IMR-90 (cell line): ENCODE measurements around the gene AMBRA1. TPM values are rescaled to one million over a fixed set of nuclear protein-coding genes. Genes with fewer than 3 reads are reported as not detected.

ENCODE experiments used
- ATAC-seq: fragments of 200-7000 bp; cut with Tn5 transposase; 2 replicates; pipeline ENCODE4 v1.9.1; 2020; ENCODE audit warnings: low read depth, mild to moderate bottlenecking, moderate library complexity
- BruUV-seq: library from RNA; stranded (reverse); fragments of 400-500 nt; replicated peaks from 2 replicates; lab custom pipeline; 2021; lab: Mats Ljungman, UMichigan
- CTCF ChIA-PET: fragments of 300-600 bp; formaldehyde crosslinking; extraction: SDS; loops from one replicate; lab custom pipeline; 2021; ENCODE audit warnings: antibody characterized with exemption; lab: Yijun Ruan, JAX
- POLR2A ChIA-PET: fragments of 300-600 bp; sonication (Branson Sonifier 250); formaldehyde crosslinking; loops from one replicate; lab custom pipeline; 2022; ENCODE audit warnings: antibody characterized with exemption; ENCODE audit not compliant: unreplicated experiment; lab: Charles Lee
- DNase-seq: peaks from one replicate; pipeline ENCODE4 v3.0.0; 2013
- H2AFZ ChIP-seq: replicated peaks from 2 replicates; pipeline ENCODE3; 2013; ENCODE audit warnings: low read length, mild to moderate bottlenecking; ENCODE audit not compliant: poor library complexity
- H2AK5ac ChIP-seq: 2 replicates; pipeline ENCODE4 v1.6.1; 2013; ENCODE audit warnings: low read depth, low read length, inconsistent platforms
- H2AK9ac ChIP-seq: replicated peaks from 2 replicates; pipeline ENCODE3; 2013; ENCODE audit warnings: mild to moderate bottlenecking, low read depth, low read length, moderate library complexity; ENCODE audit not compliant: poor library complexity
- H2BK120ac ChIP-seq: 2 replicates; pipeline ENCODE4 v1.6.1; 2013; ENCODE audit warnings: low read depth, low read length, inconsistent platforms
- H2BK15ac ChIP-seq: 3 replicates; pipeline ENCODE4 v1.6.1; 2013; ENCODE audit warnings: low read depth, low read length, inconsistent platforms
- H2BK20ac ChIP-seq: 2 replicates; pipeline ENCODE4 v1.6.1; 2013; ENCODE audit warnings: low read depth, mild to moderate bottlenecking, inconsistent platforms, low read length, moderate library complexity
- H2BK5ac ChIP-seq: 2 replicates; pipeline ENCODE4 v1.6.1; 2013; ENCODE audit warnings: mild to moderate bottlenecking, low read depth, low read length, inconsistent platforms; ENCODE audit not compliant: poor library complexity, severe bottlenecking
- H3K14ac ChIP-seq: replicated peaks from 2 replicates; pipeline ENCODE4 v1.6.1; 2013; ENCODE audit warnings: low read depth, low read length, inconsistent platforms
- H3K18ac ChIP-seq: 2 replicates; pipeline ENCODE4 v1.6.1; 2013; ENCODE audit warnings: low read depth, low read length, control low read depth
- H3K23ac ChIP-seq: 2 replicates; pipeline ENCODE4 v1.6.1; 2013; ENCODE audit warnings: low read depth, low read length, inconsistent platforms
- H3K27ac ChIP-seq: 2 replicates; pipeline ENCODE4 v1.5.1; 2013; ENCODE audit warnings: mild to moderate bottlenecking, control low read depth, low read length; ENCODE audit not compliant: insufficient read depth
- H3K27me3 ChIP-seq: 2 replicates; pipeline ENCODE4 v1.6.1; 2013; ENCODE audit warnings: low read length; ENCODE audit not compliant: control insufficient read depth, insufficient read depth
- H3K36me3 ChIP-seq: 2 replicates; pipeline ENCODE4 v1.6.1; 2013; ENCODE audit warnings: low read length, mixed read lengths; ENCODE audit not compliant: control insufficient read depth, insufficient read depth
- H3K4ac ChIP-seq: 2 replicates; pipeline ENCODE4 v1.6.1; 2013; ENCODE audit warnings: low read depth, low read length, inconsistent platforms
- H3K4me1 ChIP-seq: 2 replicates; pipeline ENCODE4 v1.6.1; 2013; ENCODE audit warnings: low read length, mixed read lengths; ENCODE audit not compliant: control insufficient read depth, insufficient read depth
- H3K4me2 ChIP-seq: 2 replicates; pipeline ENCODE4 v1.6.1; 2013; ENCODE audit warnings: low read depth, mild to moderate bottlenecking, control low read depth, low read length, moderate library complexity
- H3K4me3 ChIP-seq: 2 replicates; pipeline ENCODE4 v1.5.1; 2013; ENCODE audit warnings: low read depth, mild to moderate bottlenecking, control low read depth, low read length, moderate library complexity; ENCODE audit not compliant: insufficient read depth
- H3K56ac ChIP-seq: 2 replicates; pipeline ENCODE4 v1.6.1; 2013; ENCODE audit warnings: low read length, inconsistent platforms; ENCODE audit not compliant: insufficient read depth; ENCODE audit errors: extremely low read depth
- H3K79me1 ChIP-seq, 2 experiments: 2 replicates each; pipeline ENCODE4 v1.6.1; 2013; ENCODE audit warnings: low read length in 2 of 2, inconsistent platforms in 1 of 2, low read depth in 1 of 2
- H3K9ac ChIP-seq: 2 replicates; pipeline ENCODE4 v1.6.1; 2013; ENCODE audit warnings: low read depth, low read length, control low read depth
- H3K9me1 ChIP-seq: 2 replicates; pipeline ENCODE4 v1.6.1; 2013; ENCODE audit warnings: low read length, inconsistent platforms; ENCODE audit not compliant: insufficient read depth
- H3K9me3 ChIP-seq: 2 replicates; pipeline ENCODE4 v1.6.1; 2013; ENCODE audit warnings: low read length; ENCODE audit not compliant: control insufficient read depth, insufficient read depth
- H4K20me1 ChIP-seq: 2 replicates; pipeline ENCODE4 v1.6.1; 2013; ENCODE audit warnings: low read length, inconsistent platforms; ENCODE audit not compliant: insufficient read depth
- H4K5ac ChIP-seq: 2 replicates; pipeline ENCODE4 v1.6.1; 2013; ENCODE audit warnings: mild to moderate bottlenecking, low read depth, low read length, control low read depth
- H4K8ac ChIP-seq, 2 experiments: 2 replicates each; pipeline ENCODE4 v1.6.1; 2013; ENCODE audit warnings: low read depth in 2 of 2, low read length in 2 of 2, control low read depth in 1 of 2, inconsistent platforms in 1 of 2
- H4K91ac ChIP-seq: 2 replicates; pipeline ENCODE4 v1.6.1; 2013; ENCODE audit warnings: low read depth, low read length, inconsistent platforms; ENCODE audit not compliant: insufficient read depth
- BHLHE40 ChIP-seq: fragments of 150-350 bp; IDR thresholded peaks from 2 replicates; pipeline ENCODE4 v1.6.1; 2016; ENCODE audit warnings: mild to moderate bottlenecking, low read depth, low read length
- CEBPB ChIP-seq: IDR thresholded peaks from 2 replicates; pipeline ENCODE4 v1.6.1; 2012; ENCODE audit warnings: low read depth, low read length, improper control_type of control experiment
- CHD1 ChIP-seq: IDR thresholded peaks from 2 replicates; pipeline ENCODE4 v1.6.1; 2012; ENCODE audit warnings: low read depth, low read length, improper control_type of control experiment
- CTCF ChIP-seq: conservative IDR thresholded peaks from 2 replicates; pipeline ENCODE4 v1.5.1; 2012; ENCODE audit warnings: mild to moderate bottlenecking, low read depth, low read length, improper control_type of control experiment
- FOS ChIP-seq: fragments of 150-350 bp; IDR thresholded peaks from 2 replicates; pipeline ENCODE4 v1.6.1; 2016; ENCODE audit warnings: low read depth, low read length
- MAFK ChIP-seq: IDR thresholded peaks from 2 replicates; pipeline ENCODE4 v1.6.1; 2012; ENCODE audit warnings: low read depth, low read length, improper control_type of control experiment
- MAZ ChIP-seq: IDR thresholded peaks from 2 replicates; pipeline ENCODE4 v1.6.1; 2012; ENCODE audit warnings: low read depth, mild to moderate bottlenecking, low read length, improper control_type of control experiment, moderate library complexity, borderline replicate concordance
- MXI1 ChIP-seq: IDR thresholded peaks from 2 replicates; pipeline ENCODE4 v1.6.1; 2012; ENCODE audit warnings: low read depth, mild to moderate bottlenecking, low read length, moderate library complexity, borderline replicate concordance
- NFE2L2 ChIP-seq: fragments of 150-350 bp; IDR thresholded peaks from 2 replicates; pipeline ENCODE4 v1.6.1; 2016; ENCODE audit warnings: low read depth, mild to moderate bottlenecking, low read length
- POLR2A ChIP-seq: IDR thresholded peaks from 2 replicates; pipeline ENCODE4 v1.6.1; 2012; ENCODE audit warnings: mild to moderate bottlenecking, low read depth, low read length
- RAD21 ChIP-seq: IDR thresholded peaks from 2 replicates; pipeline ENCODE4 v1.6.1; 2012; ENCODE audit warnings: low read length, improper control_type of control experiment
- RCOR1 ChIP-seq: IDR thresholded peaks from 2 replicates; pipeline ENCODE4 v1.6.1; 2012; ENCODE audit warnings: mild to moderate bottlenecking, low read length, improper control_type of control experiment; ENCODE audit not compliant: insufficient replicate concordance
- RFX5 ChIP-seq: IDR thresholded peaks from 2 replicates; pipeline ENCODE4 v1.8.0; 2012; ENCODE audit warnings: low read depth, mild to moderate bottlenecking, low read length, moderate library complexity
- SMC3 ChIP-seq: fragments of 150-350 bp; IDR thresholded peaks from 2 replicates; pipeline ENCODE4 v1.6.1; 2016; ENCODE audit warnings: low read depth, mild to moderate bottlenecking, antibody characterized with exemption, low read length, moderate library complexity
- USF2 ChIP-seq: fragments of 150-350 bp; IDR thresholded peaks from 2 replicates; pipeline ENCODE4 v1.6.1; 2017; ENCODE audit warnings: mild to moderate bottlenecking, antibody characterized with exemption, low read length, low read depth
- WGBS, 2 experiments: methylation state at CpG; one replicate each; pipeline versions ENCODE4 v1.1.5 to v1.1.7; 2013; ENCODE audit warnings: missing lambda C conversion rate in 2 of 2; ENCODE audit not compliant: insufficient read length in 1 of 2; ENCODE audit errors: extremely low coverage in 2 of 2; 5-methylcytosine and 5-hydroxymethylcytosine counted together
- dilution Hi-C: fragments of 300-500 bp; cut with HindIII; formaldehyde crosslinking; loops from one replicate; pipeline ENCODE4 v1.14.3; 2018; ENCODE audit warnings: low sequenced_read_pairs; ENCODE audit not compliant: unreplicated experiment
- in situ Hi-C: fragments of 300-500 bp; cut with MboI; formaldehyde crosslinking; loops from 3 replicates; pipeline ENCODE4 v1.14.3; 2019; ENCODE audit warnings: low sequenced_read_pairs, inconsistent platforms, mixed read lengths
- intact Hi-C: fragments of 100-400 bp; cut with micrococcal nuclease; formaldehyde crosslinking; loops from 2 replicates; pipeline ENCODE4 v1.10.0; 2022
- polyA plus RNA-seq, 3 experiments: library from polyadenylated mRNA; depleted of rRNA; stranded (reverse); fragments of >200 nt; gene quantifications; 2 replicates each; pipeline ENCODE4 v1.2.3, GENCODE V29; 2012; ENCODE audit warnings: low replicate concordance in 1 of 3
- total RNA-seq: library from RNA; depleted of rRNA; stranded (reverse); fragments of >200 nt; gene quantifications from 2 replicates; pipeline ENCODE4 v1.2.3, GENCODE V29; 2012
- TF ChIP-seq, protein P1 (sequence below): fragments of 150-350 bp; IDR thresholded peaks from 2 replicates; pipeline ENCODE4 v1.6.1; 2016; ENCODE audit warnings: low read depth, mild to moderate bottlenecking, low read length, moderate library complexity, borderline replicate concordance

The AMBRA1 gene
- total and polyA plus RNA-seq, 2 of the 4 experiments (the other 2 are of a cell fraction): 9.4 to 18.3 TPM

DNA sequence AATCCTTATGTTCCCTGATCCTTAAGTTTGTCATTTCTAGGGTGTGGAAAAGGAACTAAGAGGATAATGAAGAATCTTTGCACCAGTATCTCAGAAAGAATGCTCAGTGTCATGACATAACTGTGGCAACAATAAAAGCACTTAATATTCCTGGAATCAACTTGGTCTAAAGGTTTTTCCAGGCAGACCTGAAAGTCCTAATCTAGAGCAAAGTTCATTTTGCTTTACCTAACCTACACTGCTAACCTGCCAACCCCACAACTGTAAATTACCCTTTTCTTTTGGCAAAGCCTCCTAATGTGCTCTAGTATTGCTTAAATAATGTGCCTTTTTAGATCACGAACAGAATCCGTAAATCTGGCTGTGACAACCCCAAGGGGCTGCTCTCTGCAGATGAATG, 82.5 kb downstream of the AMBRA1 start:
- Histone ChIP-seq H2BK20ac (no peak overlapping the region), H3K4me3 (no peak overlapping the region), H4K91ac (no peak overlapping the region), H3K23ac (no peak overlapping the region), H3K18ac (no peak overlapping the region), H4K5ac (no peak overlapping the region), H3K9me1 (peaks cover 18% of the 10 kb centered on the region), H3K4ac (no peak overlapping the region), H3K4me1 (peaks cover 5% of the 10 kb centered on the region), H2BK120ac (no peak overlapping the region), H3K27me3 (no peaks in the 10 kb centered on the region), H3K36me3 (peaks cover 7% of the 10 kb centered on the region), H3K79me1 (peaks cover 29 to 67% of the 10 kb centered on the region in 2 experiments), H2AFZ (no peak overlapping the region), H3K4me2 (no peak overlapping the region), H4K8ac (no peak overlapping the region), H2AK5ac (no peak overlapping the region), H4K20me1 (peaks cover 26% of the 10 kb centered on the region), H3K14ac (no peak overlapping the region), H2BK5ac (no peak overlapping the region), H3K9me3 (no peaks in the 10 kb centered on the region), H3K9ac (no peak overlapping the region), H2BK15ac (no peak overlapping the region), H3K27ac (no peak overlapping the region), H2AK9ac (no peak overlapping the region), H3K56ac (no peak overlapping the region)
- in situ Hi-C loops (no loop called here), dilution Hi-C loops (no loop called here), intact Hi-C loops (no loop called here)
- TF ChIP-seq CHD1 (no peak), RAD21 (no peak), MXI1 (no peak), FOS (no peak), POLR2A (no peak), RCOR1 (no peak), USF2 (no peak), MAFK (no peak), NFE2L2 (no peak), BHLHE40 (no peak), SMC3 (no peak), RFX5 (no peak), CEBPB (no peak), CTCF (no peak), MAZ (no peak)
- TF ChIP-seq, protein P1, sequence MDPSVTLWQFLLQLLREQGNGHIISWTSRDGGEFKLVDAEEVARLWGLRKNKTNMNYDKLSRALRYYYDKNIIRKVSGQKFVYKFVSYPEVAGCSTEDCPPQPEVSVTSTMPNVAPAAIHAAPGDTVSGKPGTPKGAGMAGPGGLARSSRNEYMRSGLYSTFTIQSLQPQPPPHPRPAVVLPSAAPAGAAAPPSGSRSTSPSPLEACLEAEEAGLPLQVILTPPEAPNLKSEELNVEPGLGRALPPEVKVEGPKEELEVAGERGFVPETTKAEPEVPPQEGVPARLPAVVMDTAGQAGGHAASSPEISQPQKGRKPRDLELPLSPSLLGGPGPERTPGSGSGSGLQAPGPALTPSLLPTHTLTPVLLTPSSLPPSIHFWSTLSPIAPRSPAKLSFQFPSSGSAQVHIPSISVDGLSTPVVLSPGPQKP: no peak
- no peak for DNase-seq
- no peak for ATAC-seq
- CTCF ChIA-PET: no interaction called here
- POLR2A ChIA-PET: no interaction called here
- no TSS peak for BruUV-seq
- no CpG with 5 or more reads among the region's 2 CpGs for WGBS, 2 experiments
